Uterus (tissue), 4 donors: ENCODE measurements around the gene FGD2. TPM values are rescaled to one million over a fixed set of nuclear protein-coding genes. Genes with fewer than 3 reads are reported as not detected.

Experiments
- DNase-seq, 2 donors: peaks; one replicate each; pipeline ENCODE4 v3.0.0-alpha.2; 2019 to 2020
- H3K27ac ChIP-seq, 2 donors: fragments of 200-600 bp; sonication (generic); 1 replicate in 1 of 2; 2 replicates in 1 of 2; pipeline ENCODE4 v1.5.1; 2016 to 2018
- H3K27me3 ChIP-seq, 2 donors: fragments of 200-600 bp; sonication (generic); one replicate each; pipeline ENCODE4 v1.5.1; 2018 to 2019; ENCODE audit warnings: control low read depth in 1 of 2
- H3K36me3 ChIP-seq, 2 donors: fragments of 200-600 bp; sonication (generic); one replicate each; pipeline ENCODE4 v1.5.1; 2019; ENCODE audit warnings: control low read depth in 1 of 2
- H3K4me1 ChIP-seq, 2 donors: fragments of 200-600 bp; sonication (generic); one replicate each; pipeline ENCODE4 v1.5.1; 2018 to 2019; ENCODE audit warnings: control low read depth in 1 of 2
- H3K4me3 ChIP-seq, 2 donors: fragments of 200-600 bp; sonication (generic); 1 replicate in 1 of 2; 2 replicates in 1 of 2; pipeline ENCODE4 v1.5.1; 2018 to 2019; ENCODE audit warnings: mild to moderate bottlenecking in 1 of 2
- H3K9me3 ChIP-seq, 2 donors: fragments of 200-600 bp; sonication (generic); one replicate each; pipeline ENCODE4 v1.5.1; 2019; ENCODE audit warnings: control low read depth in 1 of 2
- POLR2A ChIP-seq, 2 donors: fragments of 450-650 bp; IDR thresholded peaks; one replicate each; pipeline ENCODE4 v1.6.1; 2016; ENCODE audit warnings: antibody characterized with exemption in 2 of 2, mild to moderate bottlenecking in 1 of 2, moderate library complexity in 1 of 2
- intact Hi-C: fragments of 100-400 bp; cut with DNase I; formaldehyde crosslinking; loops from one replicate; pipeline ENCODE4 v1.15.1; 2023; ENCODE audit warnings: low total_unique reads
- total RNA-seq, 4 donors: library from RNA; depleted of rRNA in 3 of 4; stranded (reverse); fragments of >200 nt in 3 of 4; gene quantifications; one replicate each; pipeline versions ENCODE4 v1.1.0 to v1.2.4, GENCODE V29; 2014 to 2023
- TF ChIP-seq, protein P1 (sequence below), 4 experiments: fragments of 200-600 bp in 2 of 4; fragments of 450-650 bp in 2 of 4; sonication (generic) in 2 of 4; IDR thresholded peaks; one replicate each; pipeline ENCODE4 v1.5.1; 2016 to 2019; ENCODE audit warnings: antibody characterized with exemption in 4 of 4, mild to moderate bottlenecking in 2 of 4, moderate library complexity in 1 of 4
- donor health status: DM: yes; HTN: yes; CAD: no.

The FGD2 gene
- total RNA-seq, 4 donors from 2014 or later, result 0.51 to 27.6 (median 11.5) TPM

DNA sequence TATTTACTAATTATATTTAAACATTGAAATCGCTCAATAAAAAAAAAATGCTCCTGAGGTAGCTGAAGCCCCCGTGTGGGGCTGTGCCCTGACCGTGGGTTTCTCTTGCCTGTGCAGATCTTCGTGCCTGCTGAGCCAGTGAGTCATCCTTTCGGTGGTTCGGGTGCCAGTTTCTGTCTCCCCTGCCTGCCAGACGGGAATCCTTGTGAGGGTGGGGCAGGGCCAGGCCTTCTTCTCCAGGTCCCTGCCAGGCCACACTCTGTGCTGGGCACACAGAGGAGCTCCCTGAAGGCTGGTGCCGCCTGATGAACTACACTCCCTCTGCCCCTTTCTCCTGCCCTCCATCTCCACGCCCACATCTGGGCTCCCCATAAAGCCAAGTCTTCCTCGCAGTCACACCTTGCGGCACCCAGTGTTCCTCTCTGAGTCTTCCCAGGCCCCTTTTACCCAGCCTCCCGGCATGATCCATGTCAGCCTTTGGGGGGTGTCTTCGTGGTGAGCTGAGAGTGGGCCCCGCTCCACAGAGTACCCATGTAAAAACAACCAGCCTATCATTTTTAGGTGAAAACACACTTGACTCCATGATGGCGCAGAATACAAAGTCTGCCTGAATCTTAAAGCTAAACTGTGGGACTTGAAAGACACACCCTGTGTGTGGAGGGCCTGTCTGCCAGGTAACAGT is 19.3 kb downstream of the FGD2 start:
- Histone ChIP-seq H3K27me3 (no peaks in the 10 kb centered on the region), H3K36me3 (no peaks in the 10 kb centered on the region), H3K4me1 (no peaks in the 10 kb centered on the region), H3K4me3 (no peak overlapping the region), H3K27ac (no peak overlapping the region), H3K9me3 (no peaks in the 10 kb centered on the region)
- no peak for DNase-seq
- intact Hi-C loops, result loop anchor here (10.0 kb wide), 2 partner anchors 150 to 180 kb away; partner anchors contain the start of gene PIM1
- TF ChIP-seq, protein P1, sequence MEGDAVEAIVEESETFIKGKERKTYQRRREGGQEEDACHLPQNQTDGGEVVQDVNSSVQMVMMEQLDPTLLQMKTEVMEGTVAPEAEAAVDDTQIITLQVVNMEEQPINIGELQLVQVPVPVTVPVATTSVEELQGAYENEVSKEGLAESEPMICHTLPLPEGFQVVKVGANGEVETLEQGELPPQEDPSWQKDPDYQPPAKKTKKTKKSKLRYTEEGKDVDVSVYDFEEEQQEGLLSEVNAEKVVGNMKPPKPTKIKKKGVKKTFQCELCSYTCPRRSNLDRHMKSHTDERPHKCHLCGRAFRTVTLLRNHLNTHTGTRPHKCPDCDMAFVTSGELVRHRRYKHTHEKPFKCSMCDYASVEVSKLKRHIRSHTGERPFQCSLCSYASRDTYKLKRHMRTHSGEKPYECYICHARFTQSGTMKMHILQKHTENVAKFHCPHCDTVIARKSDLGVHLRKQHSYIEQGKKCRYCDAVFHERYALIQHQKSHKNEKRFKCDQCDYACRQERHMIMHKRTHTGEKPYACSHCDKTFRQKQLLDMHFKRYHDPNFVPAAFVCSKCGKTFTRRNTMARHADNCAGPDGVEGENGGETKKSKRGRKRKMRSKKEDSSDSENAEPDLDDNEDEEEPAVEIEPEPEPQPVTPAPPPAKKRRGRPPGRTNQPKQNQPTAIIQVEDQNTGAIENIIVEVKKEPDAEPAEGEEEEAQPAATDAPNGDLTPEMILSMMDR (IDR thresholded peaks at IDR 0.05), result no peak
- TF ChIP-seq POLR2A (IDR thresholded peaks at IDR 0.05), result no peak

DNA sequence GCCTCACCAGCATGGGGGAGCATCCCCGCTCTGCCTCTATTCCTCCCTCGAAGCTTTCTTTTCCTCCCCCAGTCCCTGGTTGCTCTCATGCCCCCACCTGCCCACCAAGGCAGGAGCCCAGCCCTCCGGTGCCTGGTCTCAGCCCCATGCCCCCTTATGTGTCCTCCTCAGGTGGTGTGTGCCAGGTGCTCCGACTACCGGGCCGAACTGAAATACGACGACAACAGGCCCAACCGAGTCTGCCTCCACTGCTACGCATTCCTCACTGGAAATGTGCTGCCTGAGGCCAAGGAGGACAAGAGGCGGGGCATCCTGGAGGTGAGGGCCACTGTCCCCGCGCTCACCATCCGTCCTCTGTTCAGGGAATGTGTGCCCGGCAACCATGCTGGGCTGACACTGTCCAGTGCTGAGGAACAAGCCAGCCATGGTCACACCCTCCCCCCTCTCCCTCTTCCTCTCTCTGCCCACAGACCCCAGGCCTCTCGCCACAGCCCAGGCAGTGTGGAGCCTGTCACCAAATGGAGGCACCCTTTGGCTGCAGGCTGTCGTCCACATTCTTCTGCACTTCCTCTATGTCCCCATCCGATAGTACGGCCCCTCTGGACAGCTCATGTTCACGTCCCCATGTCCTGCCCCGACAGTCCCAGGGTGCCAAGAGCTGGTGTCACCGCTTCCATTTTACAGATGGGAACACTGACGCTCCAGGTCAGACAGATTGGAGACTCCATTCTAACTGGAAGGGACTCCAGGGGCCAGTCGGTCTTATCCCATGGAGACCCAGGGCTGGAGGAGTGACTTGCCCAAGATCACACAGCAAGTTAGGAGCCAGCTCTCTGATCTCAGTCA is 20.4 kb downstream of the FGD2 start:
- H3K36me3 ChIP-seq, result no peaks in the 10 kb centered on the region
- TF ChIP-seq POLR2A (IDR thresholded peaks at IDR 0.05), result no peak
- TF ChIP-seq, protein P1 (IDR thresholded peaks at IDR 0.05), result no peak
- no peaks in the 10 kb centered on the region for H3K27me3 ChIP-seq
- H3K4me3 ChIP-seq, result no peak overlapping the region
- peaks cover 0 to 3% of the 10 kb centered on the region in 2 donors for H3K9me3 ChIP-seq
- intact Hi-C loops, result loop anchor here (10.0 kb wide), 2 partner anchors 149 to 179 kb away; partner anchors contain the start of gene PIM1
- DNase-seq, result no peak
- no peak overlapping the region for H3K27ac ChIP-seq
- no peaks in the 10 kb centered on the region for H3K4me1 ChIP-seq

DNA sequence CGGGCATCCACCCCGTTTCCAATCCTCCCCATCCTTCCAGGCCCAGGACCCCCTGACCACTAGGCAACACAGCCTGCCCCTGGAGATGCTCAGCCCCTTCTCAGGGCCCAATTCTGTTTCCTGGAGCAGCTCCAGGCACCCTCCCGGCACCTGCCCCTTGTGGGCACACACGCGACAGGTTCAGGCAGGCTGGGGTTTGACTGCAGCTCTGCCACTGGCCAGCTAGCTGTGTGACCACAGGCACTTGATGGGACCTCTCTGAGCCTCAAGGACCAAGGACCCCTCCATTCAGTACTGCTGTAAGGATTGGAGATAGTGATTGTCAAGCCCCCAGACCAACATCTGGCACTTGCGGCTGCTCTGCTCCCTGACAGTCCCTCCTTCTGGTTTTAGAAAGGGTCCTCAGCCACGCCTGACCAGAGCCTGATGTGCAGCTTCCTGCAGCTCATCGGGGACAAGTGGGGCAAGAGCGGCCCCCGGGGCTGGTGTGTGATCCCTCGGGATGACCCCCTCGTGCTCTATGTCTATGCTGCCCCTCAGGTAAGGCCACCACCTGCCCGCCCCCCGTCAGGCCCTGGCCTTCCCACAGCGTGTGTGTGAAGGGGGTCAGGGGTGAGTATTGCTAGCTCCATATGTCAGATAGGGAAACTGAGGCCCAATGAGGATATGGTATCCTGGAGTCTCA is 21.7 kb downstream of the FGD2 start:
- DNase-seq, result no peak
- TF ChIP-seq, protein P1 (IDR thresholded peaks at IDR 0.05), result no peak
- no peak for TF ChIP-seq POLR2A (IDR thresholded peaks at IDR 0.05)
- Histone ChIP-seq H3K4me3 (no peak overlapping the region), H3K4me1 (no peaks in the 10 kb centered on the region), H3K9me3 (peaks cover 0 to 3% of the 10 kb centered on the region in 2 donors), H3K27me3 (no peaks in the 10 kb centered on the region), H3K36me3 (no peaks in the 10 kb centered on the region), H3K27ac (no peak overlapping the region)
- intact Hi-C loops, result loop anchor here (10.0 kb wide), 2 partner anchors 148 to 178 kb away; partner anchors contain the start of gene PIM1

DNA sequence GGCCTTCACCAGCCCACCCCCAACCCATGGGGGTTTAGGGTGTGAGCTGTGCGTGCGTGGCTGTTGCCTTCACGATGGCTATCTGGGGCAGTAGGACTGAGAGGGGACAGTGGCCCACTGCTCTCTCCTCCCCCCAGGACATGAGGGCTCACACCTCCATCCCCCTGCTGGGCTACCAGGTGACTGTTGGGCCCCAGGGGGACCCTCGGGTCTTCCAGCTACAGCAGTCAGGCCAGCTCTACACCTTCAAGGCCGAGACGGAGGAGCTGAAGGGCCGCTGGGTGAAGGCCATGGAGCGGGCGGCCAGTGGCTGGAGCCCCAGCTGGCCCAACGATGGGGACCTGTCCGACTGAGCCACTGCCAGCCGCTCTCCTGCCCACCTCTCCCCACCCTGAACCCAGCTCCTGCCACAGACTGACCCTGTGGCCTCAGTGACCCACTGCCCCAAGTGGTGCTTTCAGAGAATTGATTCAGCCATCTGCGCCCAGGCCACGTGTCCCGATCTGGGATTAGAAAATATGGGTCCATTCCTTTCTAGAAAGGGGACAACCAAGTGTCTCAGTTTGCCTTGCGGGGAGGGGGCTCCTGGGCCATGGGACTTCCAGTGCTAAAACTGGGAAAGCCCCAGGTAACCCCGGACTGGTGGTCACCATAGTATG is 22.5 kb downstream of the FGD2 start:
- intact Hi-C loops, result loop anchor here (10.0 kb wide), 2 partner anchors 147 to 177 kb away; partner anchors contain the start of gene PIM1
- Histone ChIP-seq H3K4me1 (no peaks in the 10 kb centered on the region), H3K36me3 (no peaks in the 10 kb centered on the region), H3K4me3 (no peak overlapping the region), H3K27ac (no peak overlapping the region), H3K9me3 (peaks cover 0 to 3% of the 10 kb centered on the region in 2 donors), H3K27me3 (no peaks in the 10 kb centered on the region)
- DNase-seq, result no peak
- no peak for TF ChIP-seq POLR2A (IDR thresholded peaks at IDR 0.05)
- TF ChIP-seq, protein P1 (IDR thresholded peaks at IDR 0.05), result no peak
